Hematopoietic multipotent progenitor cell treated with erythropoietin and hydrocortisone succinate and interleukin-3 and kit ligand, for 6 days (in vitro differentiated cells): ENCODE results near the gene GRIP1.

Experiments used
- DNase-seq: peaks from one replicate; pipeline ENCODE4 v3.0.0-alpha.2; 2015

The GRIP1 gene

DNA sequence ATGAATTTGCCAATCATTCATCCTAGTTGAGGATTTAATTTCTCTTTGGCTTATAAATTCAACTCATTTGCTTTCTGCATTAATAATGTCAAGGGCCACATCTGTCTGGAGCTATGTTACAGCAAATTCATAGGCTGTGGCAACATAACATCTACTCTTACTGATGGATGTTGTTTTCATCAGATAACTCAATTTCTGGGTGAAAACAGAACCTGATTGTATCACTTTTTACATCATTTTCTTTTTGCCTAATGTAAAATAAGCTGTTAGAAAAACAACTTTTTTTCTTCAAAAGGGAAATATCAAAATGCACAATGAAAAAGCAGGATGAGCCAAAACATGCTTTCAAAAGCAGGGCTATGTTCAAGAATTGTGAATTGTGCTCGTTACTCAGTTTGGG, 303.3 kb downstream of the GRIP1 start:
- no peak for DNase-seq

DNA sequence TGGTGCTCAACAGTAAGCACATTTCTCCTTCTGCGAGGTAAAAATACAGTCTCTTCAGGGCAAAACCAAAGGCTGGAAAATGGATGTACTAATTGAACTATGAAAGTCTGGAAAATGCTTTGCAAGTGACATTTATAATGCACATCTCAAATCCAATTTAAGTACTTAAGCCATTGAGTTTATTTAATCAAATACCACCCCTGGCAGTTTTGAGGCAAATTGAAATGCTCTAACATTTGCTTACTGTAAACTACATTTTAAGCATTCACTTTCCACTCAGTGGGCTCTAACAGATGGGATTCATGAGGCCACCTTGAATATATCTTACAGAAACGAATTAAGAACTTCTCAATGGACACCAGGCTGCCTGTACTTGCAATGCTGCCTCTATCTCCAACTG, 306.9 kb downstream of the GRIP1 start:
- DNase-seq, result no peak

DNA sequence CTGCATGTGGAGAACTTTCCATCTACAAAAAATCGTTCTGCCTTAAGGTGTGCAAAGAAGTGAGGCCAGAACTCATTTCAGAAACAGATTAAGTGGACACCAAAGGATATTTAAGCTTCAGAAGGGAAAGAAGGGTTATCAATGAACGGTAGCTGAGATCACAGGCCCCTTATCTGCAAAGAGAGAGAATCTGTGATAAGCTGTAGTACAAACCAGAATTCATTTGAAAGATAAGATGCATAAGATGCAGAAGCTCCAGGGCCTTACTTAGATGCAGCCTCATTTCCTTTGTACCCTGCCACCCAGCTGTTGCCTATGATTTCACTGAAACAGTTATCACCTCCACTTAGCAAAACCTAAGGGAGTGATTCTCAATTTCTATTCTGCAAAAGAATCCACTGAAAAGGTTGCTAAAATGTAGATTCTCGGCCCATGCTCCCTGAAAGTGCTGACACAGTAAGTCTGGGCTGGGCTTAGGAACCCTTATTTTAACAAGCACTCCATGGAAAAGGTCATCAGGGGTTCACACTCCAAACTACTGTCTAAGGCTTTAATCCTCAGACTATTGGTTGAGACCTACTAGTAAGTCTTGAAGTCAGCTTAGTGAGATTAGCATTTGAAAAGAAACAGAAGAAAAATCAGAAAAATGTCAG, 311.7 kb downstream of the GRIP1 start:
- DNase-seq, result peak; percentile 28

DNA sequence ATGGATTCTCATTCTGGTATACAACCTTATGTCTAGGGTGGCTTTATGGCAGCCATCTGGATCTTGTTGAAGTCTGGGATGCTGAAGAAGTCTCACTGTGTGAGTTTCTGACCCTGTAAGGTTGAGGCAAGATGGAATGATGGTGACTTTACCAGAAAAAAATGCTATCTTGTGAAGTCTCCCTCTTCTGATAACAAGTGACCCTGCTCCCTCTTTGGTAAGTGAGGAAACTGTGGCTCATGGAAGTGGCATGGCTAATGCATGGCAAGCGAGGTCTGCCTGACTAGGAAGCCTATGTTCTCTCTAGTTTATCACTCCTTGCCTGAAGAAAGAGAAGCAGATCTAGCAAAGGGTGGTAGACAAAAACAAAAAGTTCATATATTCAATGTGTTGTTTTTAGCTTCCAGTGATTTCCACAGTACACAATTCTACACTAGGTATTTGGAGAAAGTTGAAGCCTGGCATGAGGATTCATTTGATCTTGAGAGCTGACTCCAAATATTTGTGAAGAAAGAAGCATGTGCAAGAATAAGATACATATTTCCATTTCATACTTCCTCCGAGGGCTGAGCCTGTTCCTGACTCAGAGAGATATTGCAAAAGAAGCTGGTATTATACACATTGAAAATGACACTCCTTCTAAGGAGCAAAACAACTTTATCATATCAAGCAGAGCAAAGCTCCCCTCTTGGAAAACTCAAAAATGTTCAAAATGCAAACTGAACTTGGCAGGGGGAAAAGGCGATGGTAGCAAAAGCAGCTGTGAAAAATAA, 313.0 kb downstream of the GRIP1 start:
- no peak for DNase-seq

DNA sequence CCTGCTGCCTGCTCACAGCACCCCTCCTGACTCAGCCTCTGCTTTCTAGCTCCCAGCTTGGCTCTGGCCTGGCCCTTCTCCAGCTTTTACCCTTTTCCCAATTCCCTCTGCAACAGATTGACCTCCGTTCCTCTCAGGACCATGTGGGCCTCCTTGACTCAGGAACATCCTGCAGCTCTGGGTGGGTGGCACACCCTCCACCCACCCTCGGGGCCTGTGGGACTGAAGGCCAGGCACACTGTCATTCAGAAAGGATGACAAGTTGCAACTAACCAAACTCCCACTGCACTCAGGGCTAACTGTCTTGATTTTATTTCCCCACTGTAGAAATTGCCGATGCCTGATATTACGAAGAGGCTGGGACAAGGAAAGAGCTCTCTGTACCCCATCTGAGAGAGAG, 317.2 kb downstream of the GRIP1 start:
- DNase-seq, result no peak

DNA sequence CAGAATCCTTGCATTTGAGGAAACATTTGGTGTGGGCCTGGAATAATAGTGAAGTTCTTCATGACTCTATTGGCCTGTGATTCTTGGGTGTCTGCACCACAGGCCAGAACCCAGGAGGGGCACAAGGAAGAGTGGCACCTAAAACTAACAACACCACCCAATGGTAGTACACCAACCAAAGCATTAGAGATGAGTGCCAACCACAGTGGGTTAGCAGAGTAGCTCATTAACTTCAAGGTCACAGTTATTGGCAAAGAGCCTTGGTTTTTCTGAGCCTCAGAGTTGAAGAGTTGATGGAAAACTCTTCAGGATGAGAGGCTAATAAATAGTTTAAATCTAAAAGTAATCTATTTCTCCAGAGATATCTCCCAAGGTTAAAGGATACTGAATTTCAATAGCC, 319.6 kb downstream of the GRIP1 start:
- no peak for DNase-seq

DNA sequence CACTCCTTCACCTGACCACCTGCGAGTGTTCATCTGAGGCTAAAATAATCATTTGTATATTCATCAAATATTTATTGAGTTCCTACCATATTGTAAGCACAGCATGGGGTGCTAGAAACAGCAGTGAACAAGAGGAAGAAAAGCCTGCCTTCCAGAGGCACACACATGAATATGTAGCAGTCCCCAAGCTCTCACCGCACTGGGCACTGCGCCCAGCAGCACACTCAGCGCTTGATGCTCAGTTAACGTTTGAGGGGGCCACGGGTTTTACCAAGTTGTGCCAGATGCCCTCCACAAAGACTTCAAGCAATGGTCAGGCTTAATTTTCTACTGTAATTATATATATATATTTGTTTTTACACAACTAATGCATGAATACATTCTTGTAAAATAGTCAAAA, 324.6 kb downstream of the GRIP1 start:
- DNase-seq, result no peak

DNA sequence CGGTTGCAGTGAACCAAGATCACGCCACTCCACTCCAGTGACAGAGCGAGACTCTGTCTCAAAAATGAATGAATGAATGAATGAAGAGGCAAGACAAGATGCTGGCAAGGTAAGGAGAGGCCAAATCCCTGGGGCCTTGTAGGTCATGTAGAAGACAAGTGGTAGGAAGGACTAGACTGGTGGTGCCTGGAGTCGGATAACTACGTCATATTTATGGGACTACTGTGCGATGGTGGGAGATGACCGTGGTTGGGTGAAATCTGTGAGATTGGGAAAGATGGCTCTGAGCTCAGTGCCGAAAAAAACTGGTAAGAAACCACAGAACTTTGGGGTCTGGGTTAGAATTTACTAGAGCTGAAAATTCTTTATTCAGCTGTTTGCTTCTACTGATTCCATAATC, 326.0 kb downstream of the GRIP1 start:
- DNase-seq, result no peak

DNA sequence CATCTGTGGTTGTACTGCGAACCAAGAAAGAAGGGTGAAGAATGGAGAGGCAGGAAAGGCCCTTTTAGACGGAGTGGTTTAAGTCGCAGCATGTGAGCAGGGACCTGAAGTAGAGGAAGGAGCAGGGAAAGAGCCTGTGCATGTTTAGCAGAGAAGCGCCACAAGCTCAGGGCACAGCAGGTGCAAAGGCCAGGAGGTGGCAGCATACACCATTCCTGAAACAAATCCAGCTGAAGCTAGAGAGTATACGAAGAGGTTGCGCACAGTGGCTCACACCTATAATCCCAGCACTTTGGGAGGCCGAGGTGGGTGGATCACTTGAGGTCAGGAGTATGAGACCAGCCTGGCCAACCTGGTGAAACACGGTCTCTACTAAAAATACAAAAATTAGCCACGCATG, 326.7 kb downstream of the GRIP1 start:
- peak; percentile 60 for DNase-seq

DNA sequence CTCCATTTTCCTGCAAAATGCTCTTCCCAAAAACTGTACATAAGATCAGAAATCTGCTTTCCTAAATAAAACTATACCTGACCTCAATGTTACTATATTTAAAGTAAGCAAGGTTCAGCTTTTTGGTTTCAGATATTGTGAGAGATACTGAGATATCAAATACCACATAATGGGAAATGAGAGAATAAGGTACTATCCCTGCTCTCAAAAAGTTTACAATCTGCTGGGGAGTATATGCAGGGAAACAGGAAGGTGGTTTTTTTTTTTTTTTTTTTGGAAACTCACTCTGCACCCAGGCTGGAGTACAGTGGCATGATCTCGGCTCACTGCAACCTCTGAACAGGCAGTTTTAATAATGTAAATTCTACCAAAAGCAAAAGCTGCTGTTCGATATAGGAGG, 327.6 kb downstream of the GRIP1 start:
- no peak for DNase-seq

DNA sequence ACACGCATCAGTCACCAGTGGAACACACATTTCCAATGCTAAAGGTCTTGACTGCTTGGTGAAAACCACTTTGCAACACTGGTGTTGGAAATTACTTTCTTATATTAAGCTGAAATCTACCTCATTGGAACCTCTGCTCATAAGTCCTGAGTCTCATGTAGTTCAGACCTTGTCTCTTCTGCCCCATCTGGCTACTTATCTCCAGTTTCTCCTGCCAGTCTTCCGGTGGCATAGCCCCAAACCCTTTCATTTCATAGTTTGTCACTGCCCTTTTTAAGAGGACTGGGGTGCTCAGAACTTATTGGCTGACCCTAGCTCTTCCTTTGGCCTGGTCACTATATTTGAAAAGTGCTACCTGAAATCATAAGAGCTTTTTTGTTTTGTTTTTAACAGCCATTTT, 332.9 kb downstream of the GRIP1 start:
- DNase-seq, result peak; percentile 84

DNA sequence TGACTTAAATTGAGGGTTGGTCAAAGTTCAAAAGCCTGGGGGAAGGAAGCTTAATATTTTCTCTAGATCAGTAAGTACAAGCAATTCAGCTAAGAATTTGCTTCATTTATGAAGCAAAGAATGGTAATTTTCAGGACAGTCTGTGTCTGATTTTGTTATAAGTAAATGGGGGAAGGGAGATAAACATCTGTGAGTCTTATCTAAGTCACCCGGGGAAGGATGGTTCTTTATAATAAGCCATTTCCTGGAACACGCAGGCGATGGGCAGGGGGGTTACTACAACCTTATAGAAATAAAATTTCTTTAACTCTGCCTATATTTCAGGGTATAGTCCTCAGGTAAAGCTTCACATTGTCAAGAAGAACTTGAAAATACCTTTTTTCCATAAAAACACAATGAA, 333.7 kb downstream of the GRIP1 start:
- DNase-seq, result peak; percentile 69

DNA sequence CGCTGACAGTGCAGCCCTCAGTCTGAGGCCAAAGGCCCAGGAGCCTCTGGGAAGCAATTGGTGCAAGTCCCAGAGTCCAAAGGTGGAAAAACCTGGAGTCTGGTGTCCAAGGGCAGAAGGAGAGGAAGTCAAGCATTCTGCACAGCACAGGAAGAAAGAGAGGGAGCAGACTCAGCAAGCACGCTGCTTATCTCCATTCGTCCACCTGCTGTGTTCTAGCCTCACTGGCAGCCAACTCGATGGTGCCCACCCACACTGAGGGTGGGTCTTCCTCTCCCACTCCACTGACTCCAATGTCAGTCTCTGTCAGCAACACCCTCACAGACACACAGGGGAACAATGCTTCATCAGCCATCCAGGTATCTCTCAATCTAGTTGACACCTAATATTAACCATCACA, 337.8 kb downstream of the GRIP1 start:
- DNase-seq, result peak; percentile 72

DNA sequence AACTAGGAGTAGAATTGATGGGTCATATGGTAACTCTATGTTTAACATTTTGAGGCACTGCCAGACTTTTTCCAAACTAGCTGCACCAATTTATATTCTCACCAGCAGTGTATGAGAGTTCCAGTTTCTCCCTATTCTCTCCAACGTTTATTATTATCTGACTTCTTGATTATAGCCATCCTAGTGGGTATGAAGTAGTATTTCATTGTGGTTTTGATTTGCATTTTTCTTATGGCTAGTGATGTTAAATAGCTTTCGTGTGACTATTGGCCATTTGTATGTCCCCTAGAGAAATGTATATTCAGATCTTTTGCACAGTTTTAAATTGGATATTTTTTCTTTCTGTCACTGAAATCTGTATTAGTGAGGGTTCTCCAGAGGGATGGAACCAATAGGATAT, 338.7 kb downstream of the GRIP1 start:
- DNase-seq, result no peak

DNA sequence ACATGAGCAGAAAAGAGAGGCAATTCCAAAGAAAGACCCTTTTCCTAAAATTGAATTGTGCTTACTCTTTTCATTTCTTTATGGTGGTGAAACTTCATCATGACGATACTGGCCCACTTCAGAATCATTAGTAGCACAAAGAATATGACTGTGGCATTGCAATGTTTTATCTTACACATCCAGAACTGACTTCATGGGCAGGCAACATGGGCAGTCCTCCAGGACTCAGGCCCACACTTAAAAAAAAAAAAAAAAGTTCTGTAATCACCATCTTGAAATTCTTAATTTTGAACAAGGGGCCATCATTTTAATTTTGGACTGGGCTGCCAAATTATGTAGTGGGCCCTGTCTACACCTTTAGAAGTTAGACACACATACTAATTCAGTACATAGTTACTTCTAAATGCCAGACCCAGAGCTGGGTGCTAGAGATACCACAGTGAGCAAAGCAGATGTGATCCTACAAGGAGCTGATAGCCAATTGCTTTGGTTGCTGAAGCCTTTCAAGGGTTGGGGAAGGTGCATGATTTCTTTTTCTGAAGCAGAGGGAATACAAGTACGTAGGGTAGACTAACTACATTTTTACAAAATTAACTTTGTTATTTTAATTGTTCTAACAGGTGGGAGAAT, 341.4 kb downstream of the GRIP1 start:
- peak; percentile 81 for DNase-seq

DNA sequence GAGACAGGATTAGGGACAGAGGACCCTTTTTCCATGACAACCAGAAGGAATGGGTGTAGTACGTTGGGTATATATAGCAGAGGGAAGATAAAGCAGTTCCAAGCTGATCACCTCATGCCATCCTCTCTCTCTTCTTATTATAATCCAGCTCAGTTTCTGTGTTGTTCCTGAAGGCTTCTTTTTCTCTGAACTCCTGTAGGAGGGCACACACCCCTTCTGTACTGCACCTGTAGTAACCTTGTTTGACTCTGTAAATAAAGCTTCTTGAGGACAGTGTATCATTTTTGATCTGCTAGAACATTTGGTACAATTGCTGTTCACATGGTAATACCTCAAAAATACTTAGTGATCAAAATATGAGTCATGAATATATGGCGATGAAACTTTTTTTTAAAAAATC, 343.1 kb downstream of the GRIP1 start:
- no peak for DNase-seq

DNA sequence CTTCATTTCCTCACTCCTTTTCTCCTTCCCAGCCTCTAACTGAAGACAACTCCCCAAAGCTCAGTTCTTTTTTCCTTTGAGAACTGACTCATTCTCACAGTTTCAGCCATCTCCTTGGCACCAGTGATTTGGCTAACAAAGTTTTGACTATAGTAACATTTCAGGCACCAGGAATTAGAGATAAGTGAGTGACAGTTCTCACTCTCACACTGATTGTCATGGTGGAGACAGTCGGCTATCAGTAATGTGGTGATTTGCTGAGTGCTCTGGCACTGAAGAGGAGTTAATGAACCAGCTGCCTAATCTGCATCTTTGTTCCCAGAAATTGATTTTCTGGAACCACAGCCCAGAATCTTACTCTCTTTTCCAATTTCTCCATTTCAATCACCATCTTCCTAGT, 347.1 kb downstream of the GRIP1 start:
- no peak for DNase-seq

DNA sequence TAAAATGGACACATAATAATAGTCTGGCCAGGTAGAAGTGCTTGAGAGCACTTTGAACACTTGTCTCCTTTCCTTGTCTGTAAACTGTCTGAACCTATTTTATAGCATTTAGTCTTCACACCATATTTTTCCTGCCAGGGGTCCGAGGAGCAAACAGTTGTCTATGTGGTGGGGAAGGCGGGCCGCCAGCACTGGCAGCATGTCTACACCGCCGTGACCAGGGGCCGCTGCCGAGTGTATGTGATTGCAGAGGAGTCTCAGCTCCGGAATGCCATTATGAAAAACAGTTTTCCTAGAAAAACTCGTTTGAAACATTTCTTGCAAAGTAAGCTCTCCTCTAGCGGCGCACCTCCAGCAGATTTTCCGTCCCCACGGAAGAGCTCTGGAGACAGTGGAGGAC, 347.9 kb downstream of the GRIP1 start:
- DNase-seq, result no peak

DNA sequence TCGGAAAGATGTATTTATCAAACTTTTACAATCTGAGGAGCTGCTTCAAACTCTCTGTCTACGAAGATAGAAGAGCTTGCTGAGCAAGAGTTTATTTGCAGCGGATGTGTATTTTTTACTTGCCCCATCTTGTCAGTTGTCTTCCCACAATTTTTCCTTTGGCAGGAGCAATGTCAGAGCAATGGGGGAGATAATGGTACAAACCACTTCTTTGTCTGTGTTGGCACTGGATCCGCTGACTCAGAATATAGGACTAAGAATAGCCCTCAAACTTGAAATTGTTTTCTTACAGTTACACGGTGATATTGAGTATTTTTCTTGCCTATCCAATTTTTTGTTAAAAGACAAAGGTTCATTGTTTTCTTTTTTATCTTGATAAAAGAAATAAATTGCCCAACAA, 348.9 kb downstream of the GRIP1 start:
- DNase-seq, result no peak

DNA sequence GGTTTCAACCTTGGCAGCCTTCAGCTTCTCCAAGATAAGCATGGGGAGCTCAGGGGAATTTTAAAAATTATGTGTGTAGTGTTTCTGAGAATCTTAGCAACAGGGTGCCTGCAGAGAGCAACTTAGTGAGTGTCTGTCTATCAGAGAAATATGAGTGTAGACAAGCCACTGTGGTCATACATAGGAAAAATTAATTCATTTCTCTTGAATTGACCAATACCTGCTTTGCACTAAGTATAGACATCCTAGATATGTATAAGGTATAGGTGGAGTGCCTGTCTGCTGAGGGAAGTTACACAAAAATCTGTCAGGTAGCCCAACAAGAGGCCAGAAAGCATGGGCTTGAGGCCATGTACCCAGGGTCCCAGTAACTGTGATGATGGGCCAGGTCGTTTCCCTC, 355.9 kb downstream of the GRIP1 start:
- DNase-seq, result no peak

DNA sequence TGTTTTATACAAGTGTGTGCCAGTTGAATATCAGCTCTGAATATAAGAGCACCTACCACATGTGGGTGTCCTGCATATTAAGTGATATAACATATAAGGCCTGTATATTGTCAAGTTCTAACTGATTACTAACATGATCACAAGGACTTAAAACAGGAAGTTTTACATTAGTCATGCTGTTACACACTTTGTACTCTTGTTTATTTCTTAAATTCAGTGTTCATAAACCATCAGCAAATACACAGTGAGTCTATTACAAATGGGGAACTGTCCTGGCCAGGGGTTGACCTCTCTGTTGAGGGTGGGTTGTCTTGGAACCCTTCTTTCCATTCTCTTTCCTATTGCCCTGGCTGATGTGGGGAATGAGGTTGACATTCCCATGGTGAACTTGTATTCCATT, 357.4 kb downstream of the GRIP1 start:
- DNase-seq, result no peak

DNA sequence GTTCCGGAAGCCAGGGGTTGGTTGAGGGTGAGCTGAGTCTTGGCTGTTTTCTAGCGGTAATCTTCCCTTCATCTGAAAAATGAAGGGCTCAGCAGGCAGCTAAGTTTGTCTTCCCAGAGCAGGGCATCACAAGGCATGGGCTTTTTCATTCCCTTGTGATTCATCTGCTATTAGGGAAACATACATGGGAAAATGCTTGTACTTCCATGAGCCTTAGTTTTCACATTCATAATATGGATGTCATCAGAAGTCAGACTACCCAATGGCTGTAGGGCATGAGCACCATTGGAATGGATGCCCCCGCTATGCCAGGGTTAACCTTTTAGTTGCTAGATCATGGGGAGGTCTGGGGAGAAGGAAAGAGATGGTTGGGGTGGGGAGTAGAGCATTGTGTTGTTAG, 357.9 kb downstream of the GRIP1 start:
- DNase-seq, result no peak

DNA sequence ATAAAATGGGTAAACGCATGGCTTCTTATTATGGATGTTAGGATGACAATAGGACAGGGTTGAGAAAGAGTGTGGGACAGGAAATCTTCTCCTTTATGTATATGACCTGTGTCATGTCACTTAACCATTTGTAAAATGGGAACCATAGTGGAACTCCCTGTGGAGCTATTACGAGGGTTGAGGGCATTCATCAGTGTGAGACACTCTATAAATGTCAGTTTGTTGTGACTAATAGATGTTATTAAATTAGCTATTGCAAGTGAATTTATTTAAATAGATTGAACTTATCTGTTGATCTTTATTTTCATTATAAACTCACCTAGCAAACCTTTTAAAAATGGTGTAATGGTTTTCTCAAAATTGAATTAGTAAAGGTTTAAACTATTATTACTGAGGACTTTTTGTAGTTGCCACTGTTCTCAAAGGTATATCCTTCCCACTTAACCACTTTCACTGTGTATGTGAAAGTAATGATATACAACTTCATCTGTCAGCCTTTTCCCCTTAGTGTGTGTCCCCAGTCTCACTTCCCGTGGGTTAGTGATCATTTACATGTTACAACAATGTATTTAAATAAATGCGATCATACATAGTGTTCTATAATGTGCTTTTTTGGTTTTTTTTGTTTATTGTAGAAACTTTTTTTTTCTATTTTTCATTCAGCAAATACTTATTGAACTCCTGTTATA, 359.5 kb downstream of the GRIP1 start:
- no peak for DNase-seq

DNA sequence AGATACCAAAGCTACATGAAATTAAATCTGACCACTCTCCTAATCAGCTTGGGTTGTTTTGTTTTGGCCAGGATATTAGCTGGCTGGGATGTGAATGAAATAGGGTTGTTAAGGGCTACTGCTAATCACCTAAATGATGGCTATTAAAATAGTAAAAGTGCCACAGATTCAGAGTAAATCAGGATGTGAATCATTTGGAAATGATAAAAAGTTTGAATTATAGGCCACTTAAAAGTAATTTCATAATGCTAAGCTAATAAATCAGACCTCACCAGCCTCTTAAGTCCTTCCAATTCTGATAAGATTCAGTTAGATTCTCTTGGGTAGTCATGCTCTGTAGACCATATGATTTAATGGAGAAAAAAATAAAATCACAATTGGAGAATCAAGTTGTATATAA, 364.6 kb downstream of the GRIP1 start:
- DNase-seq, result no peak
